OCI-LY3 (cell line): ENCODE measurements around the gene CCS.
"Not testable (repeated sequence)": the region's sequence is repeated elsewhere in the genome, so short reads cannot be mapped to it uniquely, and the experiment has no call there.

Experiments
- CTCF ChIP-seq: fragments of 200-600, 300-600 bp; sonication (generic); IDR thresholded peaks from 2 replicates; pipeline ENCODE4 v1.5.1; 2014; ENCODE audit warnings: antibody characterized with exemption, low read length, low read depth
- EZH2phosphoT487 ChIP-seq: fragments of 200-600 bp; shearing (Covaris generic); IDR thresholded peaks from 2 replicates; pipeline ENCODE4 v1.6.1; 2018; ENCODE audit warnings: antibody characterized with exemption, mixed run types, low read depth

DNA sequence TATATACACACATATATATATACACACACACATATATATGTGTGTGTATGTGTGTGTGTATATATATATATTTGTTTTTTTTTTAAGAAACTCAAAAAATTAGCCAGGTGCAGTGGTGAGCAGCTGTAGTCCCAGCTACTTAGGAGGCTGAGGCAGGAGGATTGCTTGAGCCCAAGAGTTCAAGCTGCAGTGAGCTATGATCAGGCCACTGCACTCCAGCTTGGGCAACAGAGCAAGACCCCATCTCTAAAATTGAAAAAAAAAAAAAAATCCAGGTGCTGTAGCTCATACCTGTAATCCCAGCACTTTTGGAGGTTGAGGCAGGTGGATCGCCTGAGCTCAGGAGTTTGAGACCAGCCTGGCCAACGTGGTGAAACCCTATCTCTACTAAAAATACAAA, 3.7 kb upstream of the CCS start:
- not testable (repeated sequence) for TF ChIP-seq CTCF, EZH2phosphoT487
